Measurements from ENCODE around the gene GOLGA6L2. TPM values are rescaled to one million over a fixed set of nuclear protein-coding genes. Genes with fewer than 3 reads are reported as not detected.

The GOLGA6L2 gene
- total and polyA plus RNA-seq, 2 of the 8 experiments (the other 6 are each of a cell fraction or from before 2014, with no cell fraction given), result not detected

DNA sequence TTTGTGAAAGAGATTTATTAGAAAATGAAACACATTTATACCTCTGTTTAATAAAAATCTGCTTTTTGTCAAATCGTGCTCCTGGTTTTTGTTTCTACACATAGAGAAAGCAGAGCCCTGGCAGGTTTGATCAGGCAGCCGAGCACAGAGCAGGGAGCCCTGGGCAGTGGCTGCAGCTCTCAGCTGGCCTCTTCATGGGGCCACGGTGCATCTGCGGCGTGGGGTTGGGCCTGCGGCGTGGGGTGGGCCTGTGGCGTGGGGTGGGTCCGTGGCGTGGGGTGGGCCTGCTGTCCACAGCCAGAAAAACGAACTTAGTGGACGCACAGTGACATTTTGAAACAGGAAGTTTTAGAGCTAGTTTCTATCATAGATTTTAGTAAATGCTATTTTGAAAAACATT is 10.6 kb downstream of the GOLGA6L2 start:
- Histone ChIP-seq H3K4me2 (ENCODE audit: insufficient read depth in 1 of 2, low read depth in 2 of 2, low read length in 2 of 2) (no peak overlapping the region), H3K23ac (ENCODE audit: insufficient read length) (no peak overlapping the region), H3K9me3 (ENCODE audit: insufficient read depth in 2 of 2, low read depth in 1 of 2, low read length in 1 of 2) (peaks cover 13 to 32% of the 10 kb centered on the region in 2 experiments; a peak in 3 of 4 replicates), H3K27ac (ENCODE audit: low read depth, low read length) (no peak overlapping the region), H2BK12ac (ENCODE audit: low read depth, low read length) (no peak overlapping the region), H4K20me1 (replicated peaks in 1 of 2; ENCODE audit: control insufficient read depth in 1 of 2, insufficient read depth in 2 of 2, low read length in 2 of 2) (no peaks in the 10 kb centered on the region), H2AK5ac (ENCODE audit: low read depth, low read length) (no peak overlapping the region), H3K79me2 (ENCODE audit: control insufficient read depth in 1 of 2, insufficient read depth in 2 of 2, low read length in 2 of 2) (no peaks in the 10 kb centered on the region), H3K4ac (replicated peaks; ENCODE audit: insufficient read length, low read depth, low read length) (no peak overlapping the region), H2BK20ac (ENCODE audit: low read length) (no peak overlapping the region), H4K91ac (replicated peaks; ENCODE audit: insufficient read length, low read length) (no peak overlapping the region), H3K14ac (ENCODE audit: insufficient read length) (no peak overlapping the region), H3K18ac (ENCODE audit: extremely low read depth, low read length) (no peak overlapping the region), H2BK15ac (ENCODE audit: low read length) (no peak overlapping the region), H3K56ac (replicated peaks; ENCODE audit: insufficient read length, low read depth, low read length) (no peak overlapping the region), H3K9ac (replicated peaks in 1 of 4; ENCODE audit: extremely low read depth in 1 of 4, low read depth in 3 of 4, low read length in 3 of 4) (no peak overlapping the region), H2AFZ (ENCODE audit: low read length) (no peak overlapping the region), H3K4me3 (ENCODE audit: extremely low read depth in 1 of 4, insufficient read depth in 2 of 4, low read depth in 3 of 4, low read length in 4 of 4) (no peak overlapping the region), H4K5ac (ENCODE audit: insufficient read length, low read depth, low read length) (no peak overlapping the region), H3K36me3 (ENCODE audit: control insufficient read depth in 2 of 4, insufficient read depth in 4 of 4, low read length in 3 of 4) (no peaks in the 10 kb centered on the region), H2BK5ac (ENCODE audit: low read depth, low read length) (no peak overlapping the region), H3K27me3 (replicated peaks in 1 of 4; ENCODE audit: control insufficient read depth in 3 of 4, extremely low read depth in 1 of 4, insufficient read depth in 3 of 4, low read length in 3 of 4) (no peaks in the 10 kb centered on the region), H3K4me1 (replicated peaks in 1 of 4; ENCODE audit: control insufficient read depth in 3 of 4, insufficient read depth in 4 of 4, low read length in 3 of 4) (no peaks in the 10 kb centered on the region), H2BK120ac (replicated peaks; ENCODE audit: low read depth, low read length) (no peak overlapping the region), H4K8ac (ENCODE audit: extremely low read depth, insufficient read depth, low read length) (no peak overlapping the region), H3K23me2 (ENCODE audit: low read depth, low read length) (no peaks in the 10 kb centered on the region), H3K79me1 (ENCODE audit: low read depth, low read length) (no peaks in the 10 kb centered on the region)
- CTCF ChIA-PET (ENCODE audit: partially characterized antibody), result no interaction called here
- FAIRE-seq (no peak), DNase-seq (ENCODE audit: low read depth in 1 of 2, low spot score in 2 of 2) (no peak)
- POLR2A ChIA-PET (ENCODE audit: partially characterized antibody), result no interaction called here
- 93% methylated on average over 5 of the region's 12 CpGs; no CpG with 5 or more reads in 1 of the 2 experiments for WGBS, 2 experiments (ENCODE audit: extremely low coverage in 1 of 2, insufficient coverage in 1 of 2, insufficient read length in 1 of 2, insufficient replicate concordance in 2 of 2, low coverage in 1 of 2, low lambda C conversion rate in 2 of 2, missing lambda C conversion rate in 1 of 2)
- TF ChIP-seq TAF1 (IDR thresholded peaks at IDR 0.05; ENCODE audit: low read depth, low read length), result no peak
- TF ChIP-seq CBX8 (IDR thresholded peaks at IDR 0.05; ENCODE audit: borderline replicate concordance, low read depth, low read length), result no peak

All from H1 (cell line).